Astrocyte (in vitro differentiated cells and primary cell): ENCODE results near the gene ACVR1. TPM values are rescaled to one million over a fixed set of nuclear protein-coding genes. Genes with fewer than 3 reads are reported as not detected.

ENCODE experiments used
- DNase-seq: peaks from one replicate; pipeline ENCODE4 v3.0.0-alpha.2; 2010; ENCODE audit warnings: low read depth
- FAIRE-seq: peaks from 2 replicates; lab custom pipeline; 2011; peaks lifted over from hg19 to GRCh38; lab: Jason Lieb, UNC
- H2AFZ ChIP-seq: 2 replicates; pipeline ENCODE4 v1.6.0; 2012; ENCODE audit warnings: low read depth, low read length, inconsistent platforms
- H3K27ac ChIP-seq: 2 replicates; pipeline ENCODE4 v1.5.1; 2011; ENCODE audit warnings: low read depth, low read length, inconsistent platforms
- H3K27me3 ChIP-seq: 2 replicates; pipeline ENCODE4 v1.6.0; 2011; ENCODE audit warnings: low read length, inconsistent platforms; ENCODE audit not compliant: insufficient read depth
- H3K36me3 ChIP-seq: 2 replicates; pipeline ENCODE4 v1.5.1; 2011; ENCODE audit warnings: low read length, inconsistent platforms; ENCODE audit not compliant: insufficient read depth
- H3K4me1 ChIP-seq: 2 replicates; pipeline ENCODE4 v1.5.1; 2011; ENCODE audit warnings: low read length, inconsistent platforms; ENCODE audit not compliant: insufficient read depth
- H3K4me2 ChIP-seq: 2 replicates; pipeline ENCODE4 v1.6.0; 2012; ENCODE audit warnings: low read length, inconsistent platforms
- H3K4me3 ChIP-seq: 2 replicates; pipeline ENCODE4 v1.5.1; 2011; ENCODE audit warnings: low read depth, mild to moderate bottlenecking, low read length, inconsistent platforms; ENCODE audit not compliant: insufficient read depth
- H3K79me2 ChIP-seq: 2 replicates; pipeline ENCODE4 v1.6.0; 2012; ENCODE audit warnings: mild to moderate bottlenecking, low read length, inconsistent platforms; ENCODE audit not compliant: insufficient read depth
- H3K9ac ChIP-seq: 2 replicates; pipeline ENCODE4 v1.6.0; 2012; ENCODE audit warnings: mild to moderate bottlenecking, low read length, inconsistent platforms
- H3K9me3 ChIP-seq: 2 replicates; pipeline ENCODE4 v1.5.1; 2012; ENCODE audit warnings: low read depth, mild to moderate bottlenecking, low read length, inconsistent platforms; ENCODE audit not compliant: insufficient read depth
- H4K20me1 ChIP-seq: 2 replicates; pipeline ENCODE4 v1.6.0; 2012; ENCODE audit warnings: low read length, inconsistent platforms; ENCODE audit not compliant: insufficient read depth
- H3K27ac Mint-ChIP-seq: one replicate; pipeline ENCODE4 v1.8.0; 2021; ENCODE audit warnings: mild to moderate bottlenecking, mixed read lengths; ENCODE audit not compliant: unreplicated experiment
- H3K27me3 Mint-ChIP-seq: one replicate; pipeline ENCODE4 v1.8.0; 2021; ENCODE audit warnings: low read depth, mixed read lengths; ENCODE audit not compliant: unreplicated experiment
- H3K36me3 Mint-ChIP-seq: one replicate; pipeline ENCODE4 v1.8.0; 2021; ENCODE audit warnings: low read depth, mixed read lengths; ENCODE audit not compliant: unreplicated experiment
- H3K4me1 Mint-ChIP-seq: one replicate; pipeline ENCODE4 v1.8.0; 2021; ENCODE audit warnings: low read depth, mixed read lengths; ENCODE audit not compliant: unreplicated experiment
- H3K4me3 Mint-ChIP-seq: one replicate; pipeline ENCODE4 v1.8.0; 2021; ENCODE audit warnings: mild to moderate bottlenecking, moderate library complexity, mixed read lengths; ENCODE audit not compliant: unreplicated experiment
- H3K9me3 Mint-ChIP-seq: one replicate; pipeline ENCODE4 v1.8.0; 2021; ENCODE audit warnings: mild to moderate bottlenecking, mixed read lengths; ENCODE audit not compliant: unreplicated experiment
- CTCF ChIP-seq: IDR thresholded peaks from 2 replicates; pipeline ENCODE4 v1.5.1; 2011; ENCODE audit warnings: low read depth, mild to moderate bottlenecking, inconsistent platforms, low read length, moderate library complexity; ENCODE audit not compliant: insufficient read depth
- EZH2 ChIP-seq: IDR thresholded peaks from 2 replicates; pipeline ENCODE4 v1.6.1; 2012; ENCODE audit warnings: mild to moderate bottlenecking, low read length, inconsistent platforms; ENCODE audit not compliant: insufficient read depth
- total RNA-seq: library from RNA; stranded (reverse); gene quantifications from 2 replicates; pipeline ENCODE4 v1.2.1, GENCODE V29; 2021

Gene ACVR1
- total RNA-seq, 1 donor from 2014 or later = 45.9 TPM

- Histone ChIP-seq H3K9ac (no peak overlapping the region), H3K27ac (no peak overlapping the region), H3K36me3 (peaks cover 2% of the 10 kb centered on the region), H4K20me1 (peaks cover 14% of the 10 kb centered on the region), H3K9me3 (no peaks in the 10 kb centered on the region), H3K4me1 (peaks cover 12% of the 10 kb centered on the region), H3K4me2 (no peak overlapping the region), H3K79me2 (peaks cover 60% of the 10 kb centered on the region), H2AFZ (no peak overlapping the region), H3K27me3 (no peaks in the 10 kb centered on the region), H3K4me3 (no peak overlapping the region)
- H3K4me1 Mint-ChIP-seq = peaks cover 38% of the 10 kb centered on the region
- H3K36me3 Mint-ChIP-seq = peaks cover 19% of the 10 kb centered on the region
- TF ChIP-seq EZH2 = no peak
- no peak for TF ChIP-seq CTCF
- DNase-seq (no peak), FAIRE-seq (no peak)
- no peaks in the 10 kb centered on the region for H3K27me3 Mint-ChIP-seq
- H3K27ac Mint-ChIP-seq = no peak overlapping the region
- H3K9me3 Mint-ChIP-seq = no peaks in the 10 kb centered on the region
- no peak overlapping the region for H3K4me3 Mint-ChIP-seq
Observed at GRCh38 chr2:157821519-157822131, 54.5 kb downstream of the ACVR1 start.

GRCh38 chr2:157820193-157820592 is 55.9 kb downstream of the ACVR1 start:
- no peaks in the 10 kb centered on the region for H3K27me3 Mint-ChIP-seq
- FAIRE-seq = no peak
- peaks cover 36% of the 10 kb centered on the region for H3K4me1 Mint-ChIP-seq
- no peak overlapping the region for H3K4me2 ChIP-seq
- DNase-seq = peak; percentile 23
- H3K79me2 ChIP-seq = peaks cover 50% of the 10 kb centered on the region
- H4K20me1 ChIP-seq = peaks cover 18% of the 10 kb centered on the region
- H3K4me3 Mint-ChIP-seq = no peak overlapping the region
- H3K9me3 Mint-ChIP-seq = no peaks in the 10 kb centered on the region
- no peak for TF ChIP-seq EZH2
- no peak for TF ChIP-seq CTCF
- no peak overlapping the region for H3K9ac ChIP-seq
- H3K4me1 ChIP-seq = peaks cover 12% of the 10 kb centered on the region
- H3K4me3 ChIP-seq = no peak overlapping the region
- H3K27ac ChIP-seq = no peak overlapping the region
- peaks cover 2% of the 10 kb centered on the region for H3K36me3 ChIP-seq
- H3K9me3 ChIP-seq = no peaks in the 10 kb centered on the region
- no peak overlapping the region for H3K27ac Mint-ChIP-seq
- H3K27me3 ChIP-seq = no peaks in the 10 kb centered on the region
- H2AFZ ChIP-seq = no peak overlapping the region
- peaks cover 11% of the 10 kb centered on the region for H3K36me3 Mint-ChIP-seq

GRCh38 chr2:157819761-157820160 is 56.4 kb downstream of the ACVR1 start:
- Histone ChIP-seq H3K9ac (no peak overlapping the region), H3K27ac (no peak overlapping the region), H3K4me3 (no peak overlapping the region), H4K20me1 (peaks cover 18% of the 10 kb centered on the region), H3K27me3 (no peaks in the 10 kb centered on the region), H3K9me3 (no peaks in the 10 kb centered on the region), H2AFZ (no peak overlapping the region), H3K4me1 (peaks cover 12% of the 10 kb centered on the region), H3K36me3 (peaks cover 2% of the 10 kb centered on the region), H3K4me2 (no peak overlapping the region), H3K79me2 (peaks cover 47% of the 10 kb centered on the region)
- no peak for DNase-seq
- Mint-ChIP-seq H3K27me3 (no peaks in the 10 kb centered on the region), H3K4me1 (peaks cover 33% of the 10 kb centered on the region), H3K27ac (no peak overlapping the region), H3K9me3 (no peaks in the 10 kb centered on the region), H3K36me3 (peaks cover 9% of the 10 kb centered on the region), H3K4me3 (no peak overlapping the region)
- TF ChIP-seq EZH2 (no peak), CTCF (no peak)
- FAIRE-seq = no peak
